Kidney epithelial cell (primary cell): Measurements from ENCODE around the gene TMUB1. TPM values are rescaled to one million over a fixed set of nuclear protein-coding genes. Genes with fewer than 3 reads are reported as not detected.

ENCODE experiments used
- DNase-seq: peaks from one replicate; pipeline ENCODE4 v3.0.0-alpha.2; 2010; ENCODE audit warnings: low read depth
- H3K27me3 ChIP-seq: 2 replicates; pipeline ENCODE4 v1.6.0; 2011; ENCODE audit warnings: low read length; ENCODE audit not compliant: control insufficient read depth, insufficient read depth
- H3K36me3 ChIP-seq: 2 replicates; pipeline ENCODE4 v1.5.1; 2011; ENCODE audit warnings: low read length; ENCODE audit not compliant: control insufficient read depth, insufficient read depth
- H3K4me3 ChIP-seq: 2 replicates; pipeline ENCODE4 v1.5.1; 2011; ENCODE audit warnings: low read depth, mild to moderate bottlenecking, control low read depth, low read length
- total RNA-seq: library from RNA; depleted of rRNA; stranded (reverse); fragments of >200 nt; gene quantifications from 2 replicates; pipeline ENCODE4 v1.2.3, GENCODE V29; 2015
- TF ChIP-seq, protein P1 (sequence below): IDR thresholded peaks from 2 replicates; pipeline ENCODE4 v1.5.1; 2011; ENCODE audit warnings: mild to moderate bottlenecking, moderate library complexity, low read length, control low read depth, inconsistent platforms; ENCODE audit not compliant: insufficient read depth, poor library complexity, severe bottlenecking

The TMUB1 gene
- total RNA-seq, 1 donor from 2014 or later, result 46.3 TPM

DNA sequence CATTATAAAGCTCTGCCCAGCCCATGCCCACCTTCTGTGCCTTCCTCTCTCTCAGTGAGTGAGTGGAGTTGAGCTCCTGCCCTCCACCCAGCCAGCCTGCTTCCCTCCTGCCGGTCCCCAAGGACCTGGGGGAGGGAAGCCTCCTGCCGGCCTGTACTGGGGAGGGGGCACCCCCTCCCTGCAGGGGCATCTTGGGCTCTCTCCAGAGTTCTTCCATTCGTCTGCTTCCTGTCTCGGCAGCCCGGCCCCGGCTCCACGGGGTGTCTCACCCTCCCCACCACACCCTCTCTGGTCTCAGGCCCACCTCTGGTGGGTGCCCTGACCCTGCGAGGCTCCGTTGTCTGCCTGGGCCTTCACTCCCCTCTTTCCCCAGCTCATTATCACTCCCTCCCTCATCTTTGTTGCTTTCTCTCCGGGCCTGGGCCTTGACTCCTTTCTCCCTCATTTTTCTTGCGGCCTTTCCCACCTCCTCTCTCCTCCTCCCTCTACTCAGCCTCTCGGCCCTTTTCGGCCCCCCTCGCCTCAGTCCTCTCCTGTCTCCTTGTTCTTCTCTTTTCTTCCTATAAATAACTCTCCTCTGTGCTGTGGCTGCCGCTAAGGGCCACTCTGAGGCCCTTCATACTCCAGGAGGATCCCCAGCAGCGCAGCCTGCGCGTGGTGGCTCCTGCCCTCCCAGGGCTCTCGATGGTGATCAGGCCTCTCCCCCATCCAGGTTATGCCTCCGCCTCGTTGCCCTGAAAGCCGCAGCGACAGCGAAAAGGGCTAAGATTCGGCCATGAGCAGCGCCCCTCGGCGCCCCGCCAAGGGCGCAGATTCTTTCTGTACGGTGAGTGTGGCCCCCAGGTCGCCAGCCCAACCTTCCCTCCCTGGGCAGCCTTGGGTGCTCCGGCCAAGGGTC lies 21.8 kb downstream of the TMUB1 start:
- Histone ChIP-seq H3K4me3 (peak overlapping the region; percentile 79), H3K36me3 (peaks cover 2% of the 10 kb centered on the region), H3K27me3 (no peaks in the 10 kb centered on the region)
- TF ChIP-seq, protein P1, sequence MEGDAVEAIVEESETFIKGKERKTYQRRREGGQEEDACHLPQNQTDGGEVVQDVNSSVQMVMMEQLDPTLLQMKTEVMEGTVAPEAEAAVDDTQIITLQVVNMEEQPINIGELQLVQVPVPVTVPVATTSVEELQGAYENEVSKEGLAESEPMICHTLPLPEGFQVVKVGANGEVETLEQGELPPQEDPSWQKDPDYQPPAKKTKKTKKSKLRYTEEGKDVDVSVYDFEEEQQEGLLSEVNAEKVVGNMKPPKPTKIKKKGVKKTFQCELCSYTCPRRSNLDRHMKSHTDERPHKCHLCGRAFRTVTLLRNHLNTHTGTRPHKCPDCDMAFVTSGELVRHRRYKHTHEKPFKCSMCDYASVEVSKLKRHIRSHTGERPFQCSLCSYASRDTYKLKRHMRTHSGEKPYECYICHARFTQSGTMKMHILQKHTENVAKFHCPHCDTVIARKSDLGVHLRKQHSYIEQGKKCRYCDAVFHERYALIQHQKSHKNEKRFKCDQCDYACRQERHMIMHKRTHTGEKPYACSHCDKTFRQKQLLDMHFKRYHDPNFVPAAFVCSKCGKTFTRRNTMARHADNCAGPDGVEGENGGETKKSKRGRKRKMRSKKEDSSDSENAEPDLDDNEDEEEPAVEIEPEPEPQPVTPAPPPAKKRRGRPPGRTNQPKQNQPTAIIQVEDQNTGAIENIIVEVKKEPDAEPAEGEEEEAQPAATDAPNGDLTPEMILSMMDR, result no peak
- DNase-seq, result no peak

DNA sequence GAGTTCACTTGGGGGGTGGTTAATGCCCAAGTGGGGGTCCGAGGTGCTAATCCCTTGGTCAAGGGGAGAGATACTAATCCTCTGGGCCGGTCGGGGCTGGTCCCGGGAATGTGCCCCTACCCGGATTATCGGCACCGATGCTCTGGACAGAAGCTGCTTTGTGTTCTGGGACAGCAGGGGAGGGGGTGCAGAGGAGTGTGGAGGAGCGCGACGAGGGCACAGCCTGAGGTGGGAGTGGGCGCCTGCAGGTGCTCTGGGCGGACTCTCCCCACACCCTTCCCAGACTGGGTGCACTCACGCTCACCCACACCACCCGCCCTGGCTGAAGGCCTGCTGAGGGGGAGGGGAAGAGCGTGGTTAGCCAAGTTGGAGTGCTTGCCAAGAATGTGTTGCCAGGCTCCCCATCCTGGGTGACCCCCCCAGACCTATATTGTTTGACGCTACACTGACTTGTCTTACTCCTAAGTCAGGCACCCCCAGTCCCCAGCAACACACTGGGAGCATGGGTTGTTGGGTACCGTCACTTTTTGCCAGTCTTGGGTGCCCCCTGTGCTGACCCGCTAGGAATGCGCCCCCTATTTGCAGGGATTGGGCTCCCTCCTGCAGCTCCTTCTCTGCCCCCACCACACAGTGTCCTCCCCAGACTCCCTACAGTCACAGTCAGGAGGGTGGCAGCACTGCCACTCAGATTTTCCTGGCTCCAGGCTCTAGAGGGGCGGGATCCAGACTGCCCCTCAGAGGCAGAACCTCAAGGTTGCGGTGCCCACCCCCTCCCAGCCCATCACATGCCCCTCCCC lies 22.7 kb downstream of the TMUB1 start:
- no peaks in the 10 kb centered on the region for H3K36me3 ChIP-seq
- peak overlapping the region; percentile 79 for H3K4me3 ChIP-seq
- H3K27me3 ChIP-seq, result no peaks in the 10 kb centered on the region
- TF ChIP-seq, protein P1, result peak; percentile 32
- DNase-seq, result no peak

GRCh38 chr7:151060113-151060415 lies 23.2 kb downstream of the TMUB1 start:
- TF ChIP-seq, protein P1, result no peak
- no peak for DNase-seq
- Histone ChIP-seq H3K36me3 (no peaks in the 10 kb centered on the region), H3K27me3 (no peaks in the 10 kb centered on the region), H3K4me3 (peak overlapping the region; percentile 79)

GRCh38 chr7:151059367-151060112 lies 23.8 kb downstream of the TMUB1 start, which contains the start of gene SLC4A2:
TSS of gene SLC4A2 (plus strand) at chr7:151059589. CDS start at chr7:151061988, 2,399 bp downstream.
- no peak for DNase-seq
- Histone ChIP-seq H3K27me3 (no peaks in the 10 kb centered on the region), H3K36me3 (no peaks in the 10 kb centered on the region), H3K4me3 (peak within 1 kb of the TSS; percentile 79)
- TF ChIP-seq, protein P1, result peak; percentile 59

DNA sequence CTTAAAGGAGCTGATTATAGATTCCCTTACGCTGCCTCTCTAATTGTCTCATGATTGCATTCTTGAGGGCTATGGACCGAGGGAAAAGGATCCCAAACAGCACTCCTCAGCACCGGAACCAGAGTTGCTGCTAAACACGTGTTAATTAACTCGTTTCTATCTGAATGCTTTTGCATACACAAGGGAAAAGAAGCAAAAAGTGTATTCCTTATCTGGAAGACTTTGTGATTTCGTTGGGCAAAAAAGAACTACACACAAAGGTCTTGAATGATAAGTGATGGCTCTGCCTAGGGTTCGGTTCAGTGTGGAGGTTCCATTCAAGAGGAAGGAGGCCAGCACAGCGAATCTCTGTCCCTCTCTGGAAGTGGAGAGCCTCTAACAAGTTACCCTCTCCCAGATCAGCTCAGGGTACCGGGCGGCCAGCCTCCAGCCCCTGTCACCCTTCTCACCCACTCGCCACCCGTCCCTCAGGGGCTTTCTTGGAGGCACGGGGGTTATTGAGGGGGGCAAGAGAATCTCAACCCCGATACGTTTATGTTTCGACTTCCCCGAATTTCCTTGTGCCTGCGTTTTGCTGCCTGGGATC lies 24.4 kb downstream of the TMUB1 start:
- TF ChIP-seq, protein P1, result no peak
- no peaks in the 10 kb centered on the region for H3K27me3 ChIP-seq
- no peaks in the 10 kb centered on the region for H3K36me3 ChIP-seq
- peak overlapping the region; percentile 79 for H3K4me3 ChIP-seq
- no peak for DNase-seq
